Chondrocyte (in vitro differentiated cells): ENCODE data around the gene GALNT10. TPM values are rescaled to one million over a fixed set of nuclear protein-coding genes. Genes with fewer than 3 reads are reported as not detected.

ENCODE experiments used
- DNase-seq: peaks from one replicate; pipeline ENCODE4 v3.0.0; 2021; ENCODE audit warnings: mixed read lengths, low spot score
- H3K27ac Mint-ChIP-seq: one replicate; pipeline ENCODE4 v1.8.0; 2021; ENCODE audit warnings: mild to moderate bottlenecking, moderate library complexity, mixed read lengths; ENCODE audit not compliant: unreplicated experiment
- H3K27me3 Mint-ChIP-seq: 2 replicates; pipeline ENCODE4 v1.8.0; 2021; ENCODE audit warnings: low read depth, mixed read lengths
- H3K36me3 Mint-ChIP-seq: 2 replicates; pipeline ENCODE4 v1.8.0; 2021; ENCODE audit warnings: low read depth, mixed read lengths
- H3K4me1 Mint-ChIP-seq: 2 replicates; pipeline ENCODE4 v1.8.0; 2021; ENCODE audit warnings: low read depth, mild to moderate bottlenecking, mixed read lengths
- H3K4me3 Mint-ChIP-seq: one replicate; pipeline ENCODE4 v1.8.0; 2021; ENCODE audit warnings: mild to moderate bottlenecking, moderate library complexity, mixed read lengths; ENCODE audit not compliant: unreplicated experiment
- H3K9me3 Mint-ChIP-seq: 2 replicates; pipeline ENCODE4 v1.8.0; 2021; ENCODE audit warnings: low read depth, mixed read lengths
- CTCF ChIP-seq: fragments of 200-600 bp; sonication (generic); IDR thresholded peaks from 2 replicates; pipeline ENCODE4 v1.5.0; 2021; ENCODE audit warnings: antibody characterized with exemption, mild to moderate bottlenecking, moderate library complexity
- total RNA-seq: library from RNA; stranded (reverse); gene quantifications from 3 replicates; pipeline ENCODE4 v1.2.1, GENCODE V29; 2021

The GALNT10 gene
- total RNA-seq, 1 donor from 2014 or later: 155 TPM

GRCh38 chr5:154385236-154385512 is 194.6 kb downstream of the GALNT10 start:
- Mint-ChIP-seq H3K27me3 (no peaks in the 10 kb centered on the region), H3K4me3 (no peak overlapping the region), H3K36me3 (peaks cover 30% of the 10 kb centered on the region), H3K9me3 (no peaks in the 10 kb centered on the region), H3K27ac (peak overlapping the region; percentile 14), H3K4me1 (peaks cover 17% of the 10 kb centered on the region)
- no peak for DNase-seq
- no peak for TF ChIP-seq CTCF

GRCh38 chr5:154386952-154387629 is 196.6 kb downstream of the GALNT10 start:
- Mint-ChIP-seq H3K27ac (peak overlapping the region; percentile 8), H3K36me3 (peaks cover 18% of the 10 kb centered on the region), H3K27me3 (no peaks in the 10 kb centered on the region), H3K4me1 (peaks cover 34% of the 10 kb centered on the region), H3K4me3 (no peak overlapping the region), H3K9me3 (no peaks in the 10 kb centered on the region)
- no peak for DNase-seq
- TF ChIP-seq CTCF: no peak

GRCh38 chr5:154388842-154389241 is 198.3 kb downstream of the GALNT10 start:
- Mint-ChIP-seq H3K4me1 (peaks cover 42% of the 10 kb centered on the region), H3K4me3 (no peak overlapping the region), H3K36me3 (peaks cover 19% of the 10 kb centered on the region), H3K27me3 (no peaks in the 10 kb centered on the region), H3K9me3 (no peaks in the 10 kb centered on the region), H3K27ac (peak overlapping the region; percentile 92)
- TF ChIP-seq CTCF: no peak
- no peak for DNase-seq

GRCh38 chr5:154390096-154390495 is 199.6 kb downstream of the GALNT10 start:
- TF ChIP-seq CTCF: no peak
- Mint-ChIP-seq H3K4me3 (peak overlapping the region; percentile 0), H3K4me1 (peaks cover 37% of the 10 kb centered on the region), H3K36me3 (peaks cover 19% of the 10 kb centered on the region), H3K9me3 (no peaks in the 10 kb centered on the region), H3K27me3 (no peaks in the 10 kb centered on the region), H3K27ac (peak overlapping the region; percentile 84)
- no peak for DNase-seq

GRCh38 chr5:154390746-154391359 is 200.3 kb downstream of the GALNT10 start:
- no peak for DNase-seq
- H3K27ac Mint-ChIP-seq: peak overlapping the region; percentile 84
- H3K36me3 Mint-ChIP-seq: peaks cover 15% of the 10 kb centered on the region
- no peaks in the 10 kb centered on the region for H3K27me3 Mint-ChIP-seq
- no peak overlapping the region for H3K4me3 Mint-ChIP-seq
- TF ChIP-seq CTCF: no peak
- no peaks in the 10 kb centered on the region for H3K9me3 Mint-ChIP-seq
- peaks cover 40% of the 10 kb centered on the region for H3K4me1 Mint-ChIP-seq
